Parathyroid adenoma (tissue), 2 donors: ENCODE data around the gene XRCC4.

Experiments used
- H2AFZ ChIP-seq: fragments of 300-600 bp; sonication (generic); one replicate; pipeline ENCODE4 v1.7.0; 2017; ENCODE audit warnings: antibody characterized with exemption, mild to moderate bottlenecking
- H3K27ac ChIP-seq: fragments of 300-600 bp; sonication (generic); one replicate; pipeline ENCODE4 v1.7.0; 2017
- H3K27me3 ChIP-seq: fragments of 300-600 bp; sonication (generic); one replicate; pipeline ENCODE4 v1.7.0; 2017; ENCODE audit warnings: low read length; ENCODE audit not compliant: control insufficient read depth, insufficient read depth
- H3K36me3 ChIP-seq: fragments of 300-600 bp; sonication (generic); one replicate; pipeline ENCODE4 v1.7.0; 2017; ENCODE audit warnings: low read length; ENCODE audit not compliant: control insufficient read depth, insufficient read depth
- H3K4me1 ChIP-seq: fragments of 300-600 bp; sonication (generic); one replicate; pipeline ENCODE4 v1.7.0; 2017; ENCODE audit warnings: control low read depth
- H3K4me2 ChIP-seq: fragments of 300-600 bp; sonication (generic); one replicate; pipeline ENCODE4 v1.7.0; 2017; ENCODE audit warnings: low read length
- H3K4me3 ChIP-seq: fragments of 300-600 bp; sonication (generic); one replicate; pipeline ENCODE4 v1.7.0; 2017; ENCODE audit warnings: low read depth, low read length
- H3K79me2 ChIP-seq: fragments of 300-600 bp; sonication (generic); one replicate; pipeline ENCODE4 v1.7.0; 2017; ENCODE audit warnings: control low read depth
- H3K9ac ChIP-seq: fragments of 300-600 bp; sonication (generic); one replicate; pipeline ENCODE4 v1.7.0; 2017; ENCODE audit warnings: mild to moderate bottlenecking
- H3K9me3 ChIP-seq: fragments of 300-600 bp; sonication (generic); one replicate; pipeline ENCODE4 v1.7.0; 2017; ENCODE audit warnings: low read length; ENCODE audit not compliant: control insufficient read depth
- CTCF ChIP-seq: fragments of 300-600 bp; sonication (generic); IDR thresholded peaks from one replicate; pipeline ENCODE4 v1.7.0; 2017; ENCODE audit warnings: antibody characterized with exemption, mild to moderate bottlenecking
- donor health status: primary hyperparathyroidism.

Gene XRCC4

DNA sequence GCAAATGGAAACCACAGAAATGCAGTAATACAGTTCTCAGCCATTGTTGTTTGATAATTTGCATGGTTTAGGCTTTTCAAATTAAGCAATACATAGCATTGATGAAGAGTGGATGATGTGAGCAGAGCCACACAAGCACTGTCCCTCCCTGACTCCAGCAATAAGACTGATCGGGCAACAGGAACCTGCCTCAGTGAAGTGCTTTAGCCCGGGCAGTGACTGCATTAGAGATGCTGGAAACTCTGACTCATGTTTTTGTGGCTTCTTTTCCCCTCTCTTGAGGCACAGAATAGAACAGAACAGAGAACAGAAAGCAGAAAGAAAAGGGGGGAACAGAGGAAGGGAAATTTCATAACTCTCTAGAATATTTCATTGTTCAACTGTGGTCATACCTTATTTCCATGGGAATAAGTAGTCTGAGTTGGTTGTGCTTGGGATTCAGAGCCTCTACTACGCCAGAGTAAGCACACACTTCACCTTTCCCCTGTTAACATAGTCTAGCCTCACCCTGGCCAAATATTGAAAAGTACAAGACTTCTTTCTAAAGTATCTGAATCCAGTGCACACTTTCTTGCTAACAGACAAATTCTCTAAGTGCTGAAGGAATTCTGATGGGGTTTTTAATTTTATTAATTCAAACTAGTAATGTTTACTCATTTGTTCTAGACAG lies 229.4 kb downstream of the XRCC4 start:
- Histone ChIP-seq H3K4me2 (no peak overlapping the region), H3K9ac (no peak overlapping the region), H3K27me3 (no peaks in the 10 kb centered on the region), H3K79me2 (no peaks in the 10 kb centered on the region), H2AFZ (no peak overlapping the region), H3K4me3 (no peak overlapping the region), H3K36me3 (no peaks in the 10 kb centered on the region), H3K9me3 (no peaks in the 10 kb centered on the region), H3K27ac (no peak overlapping the region), H3K4me1 (no peaks in the 10 kb centered on the region)
- TF ChIP-seq CTCF, result no peak

- Histone ChIP-seq H2AFZ (no peak overlapping the region), H3K4me2 (no peak overlapping the region), H3K27ac (no peak overlapping the region), H3K4me1 (no peaks in the 10 kb centered on the region), H3K27me3 (no peaks in the 10 kb centered on the region), H3K9ac (no peak overlapping the region), H3K9me3 (no peaks in the 10 kb centered on the region), H3K79me2 (no peaks in the 10 kb centered on the region), H3K36me3 (no peaks in the 10 kb centered on the region), H3K4me3 (no peak overlapping the region)
- TF ChIP-seq CTCF, result no peak
These were observed 235.3 kb downstream of the XRCC4 start for GRCh38 chr5:83312663-83313062.

- H2AFZ ChIP-seq, result no peak overlapping the region
- H3K9me3 ChIP-seq, result no peaks in the 10 kb centered on the region
- H3K27me3 ChIP-seq, result no peaks in the 10 kb centered on the region
- H3K4me3 ChIP-seq, result no peak overlapping the region
- no peaks in the 10 kb centered on the region for H3K79me2 ChIP-seq
- TF ChIP-seq CTCF, result no peak
- H3K36me3 ChIP-seq, result no peaks in the 10 kb centered on the region
- no peaks in the 10 kb centered on the region for H3K4me1 ChIP-seq
- no peak overlapping the region for H3K9ac ChIP-seq
- H3K27ac ChIP-seq, result no peak overlapping the region
- H3K4me2 ChIP-seq, result no peak overlapping the region
These were observed 236.1 kb downstream of the XRCC4 start for GRCh38 chr5:83313436-83313835.

GRCh38 chr5:83321483-83322055 lies 244.2 kb downstream of the XRCC4 start:
- no peak for TF ChIP-seq CTCF
- Histone ChIP-seq H3K36me3 (no peaks in the 10 kb centered on the region), H3K27me3 (no peaks in the 10 kb centered on the region), H2AFZ (no peak overlapping the region), H3K27ac (no peak overlapping the region), H3K4me3 (no peak overlapping the region), H3K9ac (no peak overlapping the region), H3K9me3 (no peaks in the 10 kb centered on the region), H3K4me1 (no peaks in the 10 kb centered on the region), H3K4me2 (no peak overlapping the region), H3K79me2 (no peaks in the 10 kb centered on the region)
